Pancreas (tissue), 10 donors: Measurements from ENCODE around the gene IRF1. TPM values are rescaled to one million over a fixed set of nuclear protein-coding genes. Genes with fewer than 3 reads are reported as not detected.
A peak's percentile ranks its signal among the peaks of the same experiment; 100 is the strongest.

Source experiments
- ATAC-seq, 4 donors: fragments of 200-7000 bp; cut with Tn5 transposase; one replicate each; pipeline versions ENCODE4 v1.8.0 to v1.9.1; 2020; ENCODE audit warnings: mild to moderate bottlenecking in 4 of 4, moderate library complexity in 4 of 4
- DNase-seq, 6 donors: peaks; one replicate each; pipeline ENCODE4 v3.0.0-alpha.2; 2020
- FAIRE-seq: peaks from 2 replicates; lab custom pipeline; 2012; peaks lifted over from hg19 to GRCh38; lab: Jason Lieb, UNC
- H3K27ac ChIP-seq, 4 donors: fragments of 200-600 bp; sonication (generic); 1 replicate in 3 of 4; 2 replicates in 1 of 4; pipeline versions ENCODE4 v1.5.0 to v1.8.0; 2020
- H3K27me3 ChIP-seq, 4 donors: fragments of 200-600 bp; one replicate each; pipeline ENCODE4 v1.8.0; 2021
- H3K36me3 ChIP-seq, 3 donors: fragments of 200-600 bp; sonication (generic) in 1 of 3; one replicate each; pipeline versions ENCODE4 v1.5.0 to v1.8.0; 2020 to 2021
- H3K4me1 ChIP-seq, 3 donors: fragments of 200-600 bp; one replicate each; pipeline ENCODE4 v1.8.0; 2021
- H3K4me3 ChIP-seq, 4 donors: fragments of 200-600 bp; sonication (generic) in 2 of 4; one replicate each; pipeline versions ENCODE4 v1.5.0 to v1.8.0; 2020 to 2021
- H3K9me3 ChIP-seq, 4 donors: fragments of 200-600 bp; one replicate each; pipeline ENCODE4 v1.8.0; 2021
- CTCF ChIP-seq, 4 donors: fragments of 200-600 bp; sonication (generic) in 3 of 4; IDR thresholded peaks; one replicate each; pipeline versions ENCODE4 v1.5.0 to v1.8.0; 2021; ENCODE audit warnings: antibody characterized with exemption in 4 of 4
- WGBS, 2 donors: extraction: QIAGEN DNeasy Blood & Tissue Kit; methylation state at CpG; one replicate each; pipeline ENCODE4 v1.1.7; 2013; 5-methylcytosine and 5-hydroxymethylcytosine counted together
- intact Hi-C, 3 donors: fragments of 100-400 bp; cut with DNase I; formaldehyde crosslinking; loops; one replicate each; pipeline versions ENCODE4 v1.11.1 to v1.14.2; 2022
- polyA plus RNA-seq, 2 donors: library from polyadenylated mRNA; stranded (reverse); fragments of 200-250 nt; gene quantifications; one replicate each; pipeline ENCODE4 v1.2.3, GENCODE V29; 2013
- total RNA-seq, 6 donors: library from RNA; stranded (reverse); fragmentation: NEBNext Ultra II Directional in 4 of 6; extraction: Animal tissue kit (Norgen Biotek cat#: 25700) in 4 of 6; gene quantifications; one replicate each; pipeline versions ENCODE4 v1.2.1 to v1.2.4, GENCODE V29; 2021 to 2023
- donor health status: healthy with polysubstance abuse.
- donor health status: DM: no; HTN: no; CAD: no; lungs with moderate emphysema.
- donor health status: DM: no; HTN: no; CAD: no.
- donor health status: control.
- donor health status: control.
- donor health status: Bipolar disorder and iron deficiency.
- donor health status: DM: yes; HTN: yes; CAD: no.
- donor health status: DM: no; HTN: no; CAD: no.
- donor health status: DM: no; HTN: no; CAD: no.
- donor health status: DM: yes; HTN: yes; CAD: no.

IRF1 gene
- total and polyA plus RNA-seq, 8 donors: 7.0 to 30.8 (median 11.1) TPM

GRCh38 chr5:132467287-132467984, 23.1 kb downstream of the IRF1 start:
- Histone ChIP-seq H3K9me3 (no peaks in the 10 kb centered on the region), H3K27me3 (no peaks in the 10 kb centered on the region), H3K36me3 (no peaks in the 10 kb centered on the region), H3K27ac (no peak overlapping the region), H3K4me3 (no peak overlapping the region), H3K4me1 (peaks cover 0 to 16% (median 0%) of the 10 kb centered on the region in 3 donors)
- WGBS, 2 donors: 89 to 92% methylated on average over 4 of the region's 4 CpGs
- DNase-seq (peak in 1 of 6 donors; percentile 23), FAIRE-seq (no peak), ATAC-seq (peak in 1 of 4 donors; percentile 41)
- no peak for TF ChIP-seq CTCF (IDR thresholded peaks at IDR 0.05)
- intact Hi-C loops: no loop called here

GRCh38 chr5:132466433-132467286, 23.9 kb downstream of the IRF1 start:
- 76 to 78% methylated on average over 18 of the region's 18 CpGs for WGBS, 2 donors
- Histone ChIP-seq H3K36me3 (no peaks in the 10 kb centered on the region), H3K27ac (peak overlapping the region in 1 of 4 donors; percentile 10), H3K27me3 (no peaks in the 10 kb centered on the region), H3K4me3 (no peak overlapping the region), H3K9me3 (no peaks in the 10 kb centered on the region), H3K4me1 (peaks cover 0 to 16% (median 0%) of the 10 kb centered on the region in 3 donors)
- intact Hi-C loops: no loop called here
- FAIRE-seq (no peak), DNase-seq (peak in 1 of 6 donors; percentile 60), ATAC-seq (peak in 3 of 4 donors; percentile 35 to 57 (median 43))
- no peak for TF ChIP-seq CTCF (IDR thresholded peaks at IDR 0.05)

- 85 to 93% methylated on average over 10 of the region's 10 CpGs for WGBS, 2 donors
- peaks cover 0 to 9% (median 0%) of the 10 kb centered on the region in 3 donors for H3K4me1 ChIP-seq
- H3K27ac ChIP-seq: peak overlapping the region in 1 of 4 donors; percentile 41
- DNase-seq (peak in 1 of 6 donors; percentile 22), ATAC-seq (peak in 2 of 4 donors; percentile 22 to 39), FAIRE-seq (no peak)
- H3K9me3 ChIP-seq: no peaks in the 10 kb centered on the region
- H3K27me3 ChIP-seq: no peaks in the 10 kb centered on the region
- TF ChIP-seq CTCF (IDR thresholded peaks at IDR 0.05): no peak
- no peaks in the 10 kb centered on the region for H3K36me3 ChIP-seq
- intact Hi-C loops: no loop called here
- H3K4me3 ChIP-seq: no peak overlapping the region
Measured at GRCh38 chr5:132465059-132465707, 25.4 kb downstream of the IRF1 start.

- Histone ChIP-seq H3K4me3 (no peak overlapping the region), H3K4me1 (peaks cover 0 to 15% (median 0%) of the 10 kb centered on the region in 3 donors), H3K27me3 (no peaks in the 10 kb centered on the region), H3K27ac (peak overlapping the region in 2 of 4 donors; percentile 28 to 41), H3K36me3 (no peaks in the 10 kb centered on the region), H3K9me3 (no peaks in the 10 kb centered on the region)
- no peak for FAIRE-seq
- intact Hi-C loops: no loop called here
- no peak for TF ChIP-seq CTCF (IDR thresholded peaks at IDR 0.05)
- WGBS, 2 donors: 77 to 83% methylated on average over 15 of the region's 15 CpGs
- ATAC-seq: peak in 3 of 4 donors; percentile 15 to 35 (median 22)
- DNase-seq: peak in 1 of 6 donors; percentile 51
Measured at GRCh38 chr5:132464156-132464939, 26.2 kb downstream of the IRF1 start.
